K562 (cell line): ENCODE measurements around the gene SLC12A1. TPM values are rescaled to one million over a fixed set of nuclear protein-coding genes. Genes with fewer than 3 reads are reported as not detected.

Experiments
- ATAC-seq: fragments of 200-7000 bp; cut with Tn5 transposase; 3 replicates; pipeline ENCODE4 v1.9.1; 2020; ENCODE audit warnings: moderate library complexity
- BruUV-seq: library from RNA; stranded (reverse); fragments of 400-500 nt; replicated peaks from 2 replicates; lab custom pipeline; 2021; lab: Mats Ljungman, UMichigan
- CTCF ChIA-PET: fragments of 300-600 bp; formaldehyde crosslinking; extraction: SDS; loops from one replicate; lab custom pipeline; 2021; ENCODE audit warnings: low intra/inter-chr PET ratio; lab: Yijun Ruan, JAX
- POLR2A ChIA-PET: fragments of 300-600, 350-650 bp; sonication (Branson Sonifier 250); formaldehyde crosslinking; extraction: SDS; loops from one replicate; lab custom pipeline; 2021; ENCODE audit warnings: antibody characterized with exemption, inconsistent platforms; lab: Yijun Ruan, JAX
- DNase-seq, 4 experiments: peaks; one replicate each; pipeline versions ENCODE4 v3.0.0 to v3.0.0-alpha.2; 2011 to 2018; ENCODE audit warnings: low spot score in 3 of 4, mixed read lengths in 3 of 4; ENCODE audit errors: extremely low read depth in 1 of 4
- FAIRE-seq: peaks from 2 replicates; lab custom pipeline; 2011; peaks lifted over from hg19 to GRCh38; lab: Jason Lieb, UNC
- H2AFZ ChIP-seq: 2 replicates; pipeline ENCODE4 v1.6.0; 2011; ENCODE audit warnings: low read depth, low read length, control low read depth, inconsistent platforms
- H3K27ac ChIP-seq: fragments of 200-600 bp; 3 replicates; pipeline ENCODE4 v1.8.0; 2011; ENCODE audit warnings: low read depth, mild to moderate bottlenecking, control low read depth, inconsistent platforms, low read length, moderate library complexity, mixed read lengths; ENCODE audit errors: extremely low read depth
- H3K27me3 ChIP-seq, 2 experiments: fragments of 300-600 bp in 1 of 2; 2 replicates in 1 of 2; 3 replicates in 1 of 2; pipeline versions ENCODE4 v1.6.0 to v1.8.0; 2011; ENCODE audit warnings: inconsistent platforms in 2 of 2, low read length in 2 of 2, mild to moderate bottlenecking in 1 of 2, mixed read lengths in 1 of 2, moderate library complexity in 1 of 2; ENCODE audit not compliant: control insufficient read depth in 2 of 2, insufficient read depth in 2 of 2
- H3K36me3 ChIP-seq: fragments of 300-600 bp; 3 replicates; pipeline ENCODE4 v1.8.0; 2011; ENCODE audit warnings: mild to moderate bottlenecking, low read length, inconsistent platforms; ENCODE audit not compliant: control insufficient read depth, insufficient read depth
- H3K4me1 ChIP-seq, 2 experiments: fragments of 200-600 bp in 1 of 2; replicated peaks in 1 of 2; 2 replicates in 1 of 2; 3 replicates in 1 of 2; pipeline versions ENCODE4 v1.5.1 to v1.8.0; 2011; ENCODE audit warnings: inconsistent platforms in 2 of 2, low read length in 2 of 2, mild to moderate bottlenecking in 1 of 2, mixed read lengths in 1 of 2, moderate library complexity in 1 of 2; ENCODE audit not compliant: control insufficient read depth in 2 of 2, insufficient read depth in 2 of 2
- H3K4me2 ChIP-seq: 2 replicates; pipeline ENCODE4 v1.6.1; 2011; ENCODE audit warnings: low read length, control low read depth, inconsistent platforms, mixed read lengths; ENCODE audit not compliant: insufficient read depth
- H3K4me3 ChIP-seq: fragments of 200-600 bp; sonication (generic), shearing (Covaris generic); 2 replicates; pipeline ENCODE4 v1.5.1; 2016; ENCODE audit warnings: control low read depth, inconsistent platforms
- H3K79me2 ChIP-seq: fragments of 200-600 bp; 3 replicates; pipeline ENCODE4 v1.8.0; 2011; ENCODE audit warnings: low read length, inconsistent platforms; ENCODE audit not compliant: control insufficient read depth, insufficient read depth
- H3K9ac ChIP-seq, 2 experiments: 2 replicates each; pipeline versions ENCODE4 v1.6.0 to v1.6.1; 2011; ENCODE audit warnings: low read depth in 2 of 2, low read length in 2 of 2, control low read depth in 1 of 2, inconsistent platforms in 1 of 2, mild to moderate bottlenecking in 1 of 2, mixed read lengths in 1 of 2; ENCODE audit not compliant: insufficient read depth in 1 of 2
- H3K9me1 ChIP-seq: one replicate; pipeline ENCODE4 v1.6.0; 2011; ENCODE audit warnings: inconsistent platforms, mild to moderate bottlenecking, low read length, moderate library complexity; ENCODE audit not compliant: control insufficient read depth, insufficient read depth
- H3K9me3 ChIP-seq: replicated peaks from 2 replicates; pipeline ENCODE4 v1.5.1; 2011; ENCODE audit warnings: low read depth, low read length, inconsistent platforms; ENCODE audit not compliant: control insufficient read depth, insufficient read depth
- H4K20me1 ChIP-seq: replicated peaks from 2 replicates; pipeline ENCODE4 v1.6.1; 2011; ENCODE audit warnings: low read length, inconsistent platforms, mixed read lengths; ENCODE audit not compliant: control insufficient read depth, insufficient read depth
- C11orf30 ChIP-seq: fragments of 450-650 bp; IDR thresholded peaks from 2 replicates; pipeline ENCODE4 v1.6.1; 2016; ENCODE audit warnings: low read depth, mild to moderate bottlenecking
- CEBPG ChIP-seq, 3 experiments: fragments of 200-800 bp in 1 of 3; sonication (Bioruptor generic) in 1 of 3; sonication (generic) in 1 of 3; formaldehyde crosslinking in 1 of 3; IDR thresholded peaks in 2 of 3; conservative IDR thresholded peaks in 1 of 3; 2 replicates each; pipeline versions ENCODE4 v1.6.1 to v1.8.0; 2016 to 2022; ENCODE audit warnings: missing compliant biosample characterization in 2 of 3, missing genetic modification characterization in 2 of 3, mild to moderate bottlenecking in 1 of 3, missing genetic modification reagents in 1 of 3
- HINFP ChIP-seq: fragments of 450-650 bp; conservative IDR thresholded peaks from 2 replicates; pipeline ENCODE4 v1.6.1; 2016; ENCODE audit warnings: missing genetic modification characterization, low read depth, mild to moderate bottlenecking, control low read depth, missing compliant biosample characterization
- MAFF ChIP-seq: IDR thresholded peaks from 2 replicates; pipeline ENCODE4 v1.6.1; 2012; ENCODE audit warnings: low read length, improper control_type of control experiment
- MAFG ChIP-seq: fragments of 450-650 bp; conservative IDR thresholded peaks from 2 replicates; pipeline ENCODE4 v1.6.1; 2016; ENCODE audit warnings: missing genetic modification characterization, missing compliant biosample characterization
- MAFK ChIP-seq: IDR thresholded peaks from 2 replicates; pipeline ENCODE4 v1.6.1; 2011; ENCODE audit warnings: low read length, improper control_type of control experiment
- MEIS2 ChIP-seq: fragments of 450-650 bp; IDR thresholded peaks from 2 replicates; pipeline ENCODE4 v1.6.1; 2014; ENCODE audit warnings: mild to moderate bottlenecking; ENCODE audit not compliant: partially characterized antibody
- ZNF239 ChIP-seq: fragments of 250-450 bp; sonication (Bioruptor Pico); IDR thresholded peaks from 2 replicates; pipeline ENCODE4 v1.4.0; 2020; ENCODE audit warnings: mild to moderate bottlenecking
- ZNF316 ChIP-seq: fragments of 450-650 bp; IDR thresholded peaks from 2 replicates; pipeline ENCODE4 v1.6.1; 2016
- WGBS: fragments of 100-300 bp; shearing (Covaris generic); methylation state at CpG from one replicate; pipeline ENCODE4 v1.1.6; 2016; ENCODE audit warnings: low coverage, mixed read lengths; ENCODE audit not compliant: insufficient coverage; ENCODE audit errors: missing lambda C conversion rate; 5-methylcytosine and 5-hydroxymethylcytosine counted together
- in situ Hi-C: fragments of 300-500 bp; cut with MboI; formaldehyde crosslinking; loops from 4 replicates; pipeline ENCODE4 v1.15.0; 2018; ENCODE audit warnings: inconsistent platforms, mixed read lengths
- intact Hi-C: fragments of 100-400 bp; cut with micrococcal nuclease; formaldehyde crosslinking; loops from 2 replicates; pipeline ENCODE4 v1.14.2; 2022
- polyA plus RNA-seq, 8 experiments: library from polyadenylated mRNA; depleted of rRNA in 4 of 8; stranded (reverse) in 5 of 8; unstranded in 3 of 8; fragments of >200 nt; fragmentation: Nextera tagmentation in 2 of 8; fragmentation: Illumina TruSeq in 1 of 8; extraction: Ambion mirVana in 2 of 8; extraction: Trizol in 1 of 8; gene quantifications; 2 replicates each; pipeline versions ENCODE4 v1.2.1 to v1.2.3, GENCODE V29; 2011 to 2014; ENCODE audit warnings: inconsistent platforms in 1 of 8, missing spikeins in 1 of 8
- total RNA-seq, 7 experiments: library from RNA; depleted of rRNA in 6 of 7; stranded (reverse); fragments of >200 nt in 6 of 7; fragmentation: Illumina TruSeq in 2 of 7; extraction: Trizol in 2 of 7; gene quantifications; 2 replicates each; pipeline versions ENCODE4 v1.2.1 to v1.2.3, GENCODE V29; 2011 to 2021; ENCODE audit warnings: low replicate concordance in 1 of 7
- TF ChIP-seq, protein P1 (sequence below): fragments of 250-450 bp; sonication (Bioruptor Pico); IDR thresholded peaks from 2 replicates; pipeline ENCODE4 v1.6.1; 2021; ENCODE audit warnings: mild to moderate bottlenecking

SLC12A1 gene
- total and polyA plus RNA-seq, 9 of the 15 experiments (the other 6 are each of a cell fraction or from before 2014, with no cell fraction given) = not detected

DNA sequence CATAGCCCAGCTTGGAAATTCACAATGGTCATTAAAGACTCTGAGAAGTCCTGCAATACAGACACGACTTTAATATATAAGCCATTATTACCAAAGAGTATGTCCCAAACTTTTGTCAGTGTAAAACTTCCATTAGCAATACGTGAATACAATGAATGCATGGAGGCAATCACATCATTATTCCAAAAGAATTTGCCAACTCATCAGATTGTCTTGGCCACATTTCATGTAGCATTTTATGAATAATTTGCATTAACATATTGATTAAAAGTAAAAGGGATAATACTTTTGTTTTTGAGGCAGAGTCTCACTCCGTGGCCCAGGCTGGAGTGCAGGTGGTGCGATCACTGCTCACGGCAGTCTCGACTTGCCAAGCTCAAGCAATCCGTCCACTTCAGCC lies 117.2 kb downstream of the SLC12A1 start (continued):
- TF ChIP-seq, protein P1, sequence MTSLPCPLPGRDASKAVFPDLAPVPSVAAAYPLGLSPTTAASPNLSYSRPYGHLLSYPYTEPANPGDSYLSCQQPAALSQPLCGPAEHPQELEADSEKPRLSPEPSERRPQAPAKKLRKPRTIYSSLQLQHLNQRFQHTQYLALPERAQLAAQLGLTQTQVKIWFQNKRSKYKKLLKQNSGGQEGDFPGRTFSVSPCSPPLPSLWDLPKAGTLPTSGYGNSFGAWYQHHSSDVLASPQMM (CRISPR knock-in tag) = no peak
- TF ChIP-seq CEBPG (CRISPR knock-in tag; IDR thresholded peaks at IDR 0.05) (no peak), CEBPG (tag; conservative IDR thresholded peaks at IDR 0.05 in 1 of 2, IDR thresholded peaks at IDR 0.05 in 1 of 2) (no peak), ZNF239 (peak; percentile 77), ZNF316 (peak; percentile 85), MAFG (tag) (peak; percentile 68), MAFK (peak; percentile 78), HINFP (tag) (no peak), MAFF (peak; percentile 74), MEIS2 (no peak)

- ATAC-seq (no peak), FAIRE-seq (no peak), DNase-seq (no peak)
- TF ChIP-seq C11orf30 (no peak), CEBPG (CRISPR knock-in tag; IDR thresholded peaks at IDR 0.05) (no peak), CEBPG (tag; conservative IDR thresholded peaks at IDR 0.05 in 1 of 2, IDR thresholded peaks at IDR 0.05 in 1 of 2) (0 out of 4 replicates have a peak, but pooled peaks of 1 of the 2 experiments have one; percentile 7)
- in situ Hi-C loops (no loop called here), intact Hi-C loops (no loop called here)
- Histone ChIP-seq H3K79me2 (peaks cover 7% of the 10 kb centered on the region), H3K27me3 (peaks cover 14% of the 10 kb centered on the region in 2 experiments), H3K36me3 (no peaks in the 10 kb centered on the region), H3K27ac (no peak overlapping the region), H3K4me3 (no peak overlapping the region), H3K4me2 (no peak overlapping the region), H4K20me1 (no peaks in the 10 kb centered on the region), H3K4me1 (no peaks in the 10 kb centered on the region), H3K9me3 (no peaks in the 10 kb centered on the region), H2AFZ (no peak overlapping the region), H3K9me1 (no peaks in the 10 kb centered on the region), H3K9ac (no peak overlapping the region)
- BruUV-seq = no TSS peak
- 5% methylated on average over 5 of the region's 5 CpGs for WGBS
- ChIA-PET CTCF (no interaction called here), POLR2A (no interaction called here)
These were observed 118.8 kb downstream of the SLC12A1 start for GRCh38 chr15:48324949-48325348.
